ENCODE data around the gene HELT. TPM values are rescaled to one million over a fixed set of nuclear protein-coding genes. Genes with fewer than 3 reads are reported as not detected.

The HELT gene, protein sequence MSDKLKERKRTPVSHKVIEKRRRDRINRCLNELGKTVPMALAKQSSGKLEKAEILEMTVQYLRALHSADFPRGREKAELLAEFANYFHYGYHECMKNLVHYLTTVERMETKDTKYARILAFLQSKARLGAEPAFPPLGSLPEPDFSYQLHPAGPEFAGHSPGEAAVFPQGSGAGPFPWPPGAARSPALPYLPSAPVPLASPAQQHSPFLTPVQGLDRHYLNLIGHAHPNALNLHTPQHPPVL
- 1.6 TPM for total RNA-seq

DNA sequence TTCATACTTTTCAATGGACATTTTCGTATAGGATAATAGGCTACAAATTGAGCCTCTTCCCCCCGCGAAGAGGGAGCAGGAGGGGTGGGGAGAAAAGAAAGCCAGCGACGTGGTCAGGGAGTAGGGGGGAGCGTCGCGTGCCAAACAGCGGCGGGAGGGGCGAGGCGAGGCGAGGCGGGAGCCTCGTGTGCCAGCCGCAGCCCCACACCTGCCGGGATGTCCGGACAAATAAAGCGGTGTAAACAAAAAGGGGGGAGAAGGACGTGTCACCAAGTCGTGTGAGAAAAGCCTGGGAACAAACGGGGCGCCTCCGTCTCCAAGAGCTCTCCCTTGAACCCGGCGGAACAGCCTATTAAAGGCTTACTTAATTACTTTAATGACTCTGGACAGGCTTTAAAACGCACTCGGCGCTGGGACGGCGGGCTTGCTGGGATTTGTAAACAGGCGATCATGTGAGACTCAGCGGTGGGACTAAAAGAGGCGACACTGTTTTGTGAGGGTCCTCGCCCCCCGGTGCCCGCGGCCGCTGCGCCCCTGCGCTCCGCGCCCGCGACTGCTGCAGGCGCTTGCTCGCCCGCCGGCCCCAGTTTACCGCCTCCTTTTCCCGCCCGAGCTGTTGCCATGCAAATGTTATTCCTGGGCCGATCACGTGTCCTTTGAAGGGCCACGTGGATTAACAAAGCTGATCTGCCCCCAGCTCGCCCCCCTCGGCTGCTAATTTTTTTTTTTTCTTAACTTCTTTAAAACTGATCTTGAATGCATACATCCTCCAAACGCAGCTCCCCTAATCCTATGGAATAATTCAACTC is at the start of gene HELT:
Gene HELT, plus strand, starts transcription at position 527 of the 809 bp plus-strand sequence. CDS start 439 bp downstream, outside the sequence.

Other genes starting within 250 kb of the HELT start
- 26.0 TPM for gene ACSL1, start 192.5 kb upstream of the HELT start, total RNA-seq
- 28.5 TPM for gene SLC25A4, start 124.8 kb downstream of the HELT start, total RNA-seq
- 54.1 TPM for gene CFAP97, start 185.5 kb downstream of the HELT start, total RNA-seq
- 58.5 TPM for gene SNX25, start 191.1 kb downstream of the HELT start, total RNA-seq